ENCODE data around the gene KRTAP10-3.

Gene KRTAP10-3

DNA sequence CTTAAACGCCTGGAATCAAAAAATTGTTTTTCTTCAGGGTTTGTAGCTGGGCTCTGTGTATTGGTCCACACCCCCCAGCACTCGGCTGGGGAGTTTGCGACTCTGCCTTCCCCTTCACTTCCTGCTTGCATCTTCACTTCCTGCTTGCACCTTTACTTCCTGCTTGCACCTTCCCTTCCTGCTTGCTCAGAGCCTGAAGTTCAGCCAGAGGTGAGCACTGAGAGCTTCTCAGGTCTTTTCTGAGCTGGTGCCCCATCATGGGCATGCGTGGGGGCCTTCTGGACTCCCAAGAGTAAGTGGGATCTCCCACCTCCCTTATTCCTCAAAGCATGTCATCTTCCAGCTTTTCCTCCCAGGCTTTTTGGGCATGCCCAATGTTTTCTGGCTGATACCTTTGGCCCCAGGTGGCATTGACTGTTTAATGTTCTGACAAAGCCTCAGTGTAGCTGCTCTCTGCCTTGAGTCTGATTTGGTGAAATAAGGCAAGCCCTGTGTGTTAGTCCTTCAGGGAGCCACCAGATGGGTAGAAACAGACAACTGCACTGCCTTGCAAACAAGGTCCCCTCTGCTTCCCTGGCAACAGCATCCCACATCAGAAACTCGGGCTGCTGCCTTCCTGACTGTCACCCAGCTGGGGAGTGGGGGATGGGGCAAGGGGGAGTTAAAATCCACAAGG is 10.8 kb downstream of the KRTAP10-3 start:
- DNase-seq (ENCODE audit: low read depth), result no peak

GRCh38 chr21:44544566-44544965 is 14.0 kb downstream of the KRTAP10-3 start:
- DNase-seq (ENCODE audit: low read depth), result no peak

DNA sequence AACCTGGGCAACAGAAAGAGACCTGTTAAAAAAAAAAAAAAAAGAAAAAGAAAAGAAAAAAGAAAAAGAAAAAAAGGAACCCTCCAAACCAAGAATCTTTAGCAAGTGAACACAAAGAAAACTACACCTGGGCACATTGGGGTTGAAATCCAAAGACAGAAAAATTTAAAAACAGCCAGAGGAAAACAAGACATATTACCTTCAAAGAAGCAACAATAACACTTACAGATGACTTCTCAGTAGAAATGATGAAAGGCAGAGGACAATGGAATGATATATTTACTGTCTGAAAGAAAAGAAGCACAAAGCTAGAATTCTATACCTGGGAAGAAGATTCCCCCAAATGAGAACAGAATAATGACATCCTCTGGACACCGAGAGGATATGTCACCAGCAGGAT is 15.9 kb downstream of the KRTAP10-3 start:
- no peak for DNase-seq (ENCODE audit: low read depth)

DNA sequence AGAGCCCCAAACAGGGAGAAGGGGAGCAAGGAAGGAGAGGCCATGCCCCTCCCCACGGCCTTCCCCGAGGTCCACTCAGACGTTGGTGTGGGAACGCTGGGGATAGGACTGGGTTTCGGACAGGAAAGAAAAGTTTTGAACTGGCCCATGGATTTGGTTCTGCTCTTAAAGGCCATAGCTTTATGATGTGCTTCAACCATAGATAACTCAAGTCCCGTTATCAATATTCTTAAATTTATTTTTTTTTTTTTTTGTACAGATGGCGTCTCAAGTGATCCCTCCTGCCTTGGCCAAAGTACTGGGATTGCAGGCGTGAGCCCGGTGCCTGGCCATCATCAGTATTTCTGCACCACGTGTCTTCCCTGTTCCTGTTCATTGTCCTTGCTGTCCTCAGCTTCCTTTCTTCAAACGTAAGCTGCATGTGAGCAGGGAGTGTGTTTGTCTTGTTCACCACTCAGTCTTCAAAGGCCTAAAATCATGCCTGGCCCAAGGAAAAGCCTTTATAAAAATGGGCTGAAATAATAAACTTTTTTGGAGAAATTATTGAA is 17.8 kb downstream of the KRTAP10-3 start:
- no peak for DNase-seq (ENCODE audit: low read depth)

DNA sequence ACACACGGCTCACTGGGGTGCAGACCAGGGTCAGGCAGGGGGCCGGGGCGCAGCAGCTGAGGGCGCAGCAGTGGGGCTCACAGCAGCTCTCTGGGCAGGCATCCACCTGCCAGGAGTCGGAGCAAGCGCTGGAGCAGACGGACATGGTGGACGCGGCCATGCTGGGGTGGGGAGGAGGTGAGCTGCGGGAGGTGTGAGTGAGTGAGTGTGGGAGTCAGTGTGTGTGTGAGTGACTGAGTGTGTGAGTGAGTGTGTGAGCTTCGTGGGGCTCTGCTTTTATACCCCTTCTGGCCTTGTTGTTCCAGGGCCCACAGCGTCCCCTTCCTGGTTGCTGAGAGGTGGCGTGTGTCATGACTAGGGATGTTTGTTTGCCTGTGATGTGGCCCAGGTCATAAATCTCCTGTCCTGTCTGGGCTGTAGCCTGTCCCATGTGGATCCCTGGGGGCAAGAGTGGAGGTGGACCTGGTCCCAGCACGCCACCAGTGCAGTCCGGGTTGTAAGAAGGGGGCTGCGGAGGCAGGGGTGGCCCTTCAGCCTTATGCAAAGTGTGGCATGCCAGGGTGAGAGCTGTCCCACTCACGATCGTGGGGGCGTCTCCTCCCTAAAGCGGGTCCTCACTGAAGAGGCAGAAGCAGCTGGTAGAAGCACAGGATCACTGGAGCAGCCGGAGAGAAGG is 18.5 kb downstream of the KRTAP10-3 start, which contains the start of gene KRTAP10-1:
Gene KRTAP10-1 (minus strand): TSS at position 205 of the 676 bp plus-strand sequence. CDS start 45 bp downstream, at position 160.
- DNase-seq (ENCODE audit: low read depth), result no peak

GRCh38 chr21:44539046-44539445 is 19.5 kb downstream of the KRTAP10-3 start:
- DNase-seq (ENCODE audit: low read depth), result no peak

DNA sequence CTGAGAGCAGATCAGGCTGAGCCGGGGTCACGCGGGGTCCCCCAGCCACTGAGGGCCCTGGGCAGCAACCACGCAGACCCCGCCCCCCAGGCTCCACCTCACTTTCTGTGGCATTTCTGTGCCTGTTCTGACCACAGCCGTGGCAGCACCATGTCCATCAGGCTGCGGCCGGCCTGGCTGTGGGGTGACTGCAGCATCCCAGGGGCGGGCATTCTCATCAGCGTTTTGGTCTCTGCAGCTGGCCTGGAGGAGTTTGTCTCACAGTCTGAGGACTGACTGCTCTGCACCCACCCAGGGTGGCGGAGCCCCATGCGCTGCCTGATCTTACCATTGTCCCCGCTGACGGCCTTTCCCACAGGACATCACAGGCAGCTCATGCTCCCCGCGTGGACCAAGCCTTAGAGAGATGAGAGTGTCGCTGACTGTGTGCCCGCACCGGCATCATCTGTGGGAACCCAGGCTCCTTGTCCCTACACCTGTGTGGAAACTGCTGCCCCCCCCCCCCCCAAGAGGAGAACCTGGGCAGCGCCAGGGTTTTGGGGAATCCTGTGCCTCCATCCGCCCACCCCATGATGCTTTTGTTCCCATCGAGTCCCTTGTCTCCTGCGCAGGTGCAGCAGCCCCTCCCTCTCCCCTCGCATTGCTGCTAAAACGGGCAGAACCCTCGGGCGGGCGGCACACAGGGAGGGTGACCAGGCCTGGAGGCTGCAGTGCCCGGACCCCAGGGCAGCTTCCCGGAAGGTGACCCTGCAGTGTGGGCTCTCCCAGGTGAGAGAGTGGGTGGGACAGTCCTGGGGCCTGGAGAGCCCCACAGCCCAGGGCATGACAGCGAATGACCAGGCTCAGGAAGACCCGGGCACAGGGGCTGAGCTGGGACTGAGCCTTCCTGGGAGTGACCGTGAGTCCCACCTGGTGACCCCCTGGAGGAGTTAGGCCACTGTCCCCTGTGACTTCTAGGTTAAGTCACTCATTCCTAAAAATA is 20.4 kb downstream of the KRTAP10-3 start:
- DNase-seq (ENCODE audit: low read depth), result no peak

GRCh38 chr21:44535963-44536362 is 22.6 kb downstream of the KRTAP10-3 start:
- no peak for DNase-seq (ENCODE audit: low read depth)

GRCh38 chr21:44534688-44535087 is 23.9 kb downstream of the KRTAP10-3 start:
- no peak for DNase-seq (ENCODE audit: low read depth)

GRCh38 chr21:44533891-44534627 is 24.5 kb downstream of the KRTAP10-3 start:
- no peak for DNase-seq (ENCODE audit: low read depth)

DNA sequence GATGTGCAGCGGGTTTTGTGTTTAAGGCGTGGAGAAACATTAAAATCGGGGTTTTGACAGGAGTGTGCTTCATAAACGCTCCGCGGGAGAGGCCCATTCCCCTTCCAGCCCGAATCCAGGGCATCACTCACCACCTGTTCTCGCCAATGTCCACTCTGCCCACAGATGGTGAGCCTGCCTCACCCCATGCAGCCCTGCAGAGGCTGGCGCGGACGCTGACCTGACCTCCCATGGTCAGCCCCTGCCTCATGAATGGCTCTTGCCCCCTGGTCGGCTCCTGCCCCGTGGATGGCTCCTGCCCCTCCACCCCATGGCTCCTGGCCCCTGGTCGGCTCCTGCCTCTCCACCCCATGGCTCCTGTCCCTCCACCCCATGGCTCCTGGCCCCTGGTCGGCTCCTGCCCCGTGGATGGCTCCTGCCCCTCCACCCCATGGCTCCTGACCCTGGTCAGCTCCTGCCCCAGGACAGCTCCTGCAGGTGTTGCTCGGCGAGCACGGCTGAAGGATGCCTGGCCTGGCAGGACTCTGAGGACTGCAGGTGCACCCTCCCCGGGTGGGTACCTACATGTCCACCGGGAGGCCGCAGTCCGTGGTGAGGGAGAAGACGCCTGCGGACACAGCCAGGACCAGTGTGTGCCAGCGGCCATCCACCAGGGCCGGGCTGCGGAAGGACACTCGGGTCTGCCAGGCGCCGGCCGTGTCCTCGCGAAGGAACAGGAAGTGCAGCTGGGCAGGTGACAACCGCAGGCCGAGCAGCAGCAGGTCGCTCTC is 25.3 kb downstream of the KRTAP10-3 start:
- DNase-seq (ENCODE audit: low read depth), result no peak

GRCh38 chr21:44532712-44533111 is 25.9 kb downstream of the KRTAP10-3 start:
- no peak for DNase-seq (ENCODE audit: low read depth)

DNA sequence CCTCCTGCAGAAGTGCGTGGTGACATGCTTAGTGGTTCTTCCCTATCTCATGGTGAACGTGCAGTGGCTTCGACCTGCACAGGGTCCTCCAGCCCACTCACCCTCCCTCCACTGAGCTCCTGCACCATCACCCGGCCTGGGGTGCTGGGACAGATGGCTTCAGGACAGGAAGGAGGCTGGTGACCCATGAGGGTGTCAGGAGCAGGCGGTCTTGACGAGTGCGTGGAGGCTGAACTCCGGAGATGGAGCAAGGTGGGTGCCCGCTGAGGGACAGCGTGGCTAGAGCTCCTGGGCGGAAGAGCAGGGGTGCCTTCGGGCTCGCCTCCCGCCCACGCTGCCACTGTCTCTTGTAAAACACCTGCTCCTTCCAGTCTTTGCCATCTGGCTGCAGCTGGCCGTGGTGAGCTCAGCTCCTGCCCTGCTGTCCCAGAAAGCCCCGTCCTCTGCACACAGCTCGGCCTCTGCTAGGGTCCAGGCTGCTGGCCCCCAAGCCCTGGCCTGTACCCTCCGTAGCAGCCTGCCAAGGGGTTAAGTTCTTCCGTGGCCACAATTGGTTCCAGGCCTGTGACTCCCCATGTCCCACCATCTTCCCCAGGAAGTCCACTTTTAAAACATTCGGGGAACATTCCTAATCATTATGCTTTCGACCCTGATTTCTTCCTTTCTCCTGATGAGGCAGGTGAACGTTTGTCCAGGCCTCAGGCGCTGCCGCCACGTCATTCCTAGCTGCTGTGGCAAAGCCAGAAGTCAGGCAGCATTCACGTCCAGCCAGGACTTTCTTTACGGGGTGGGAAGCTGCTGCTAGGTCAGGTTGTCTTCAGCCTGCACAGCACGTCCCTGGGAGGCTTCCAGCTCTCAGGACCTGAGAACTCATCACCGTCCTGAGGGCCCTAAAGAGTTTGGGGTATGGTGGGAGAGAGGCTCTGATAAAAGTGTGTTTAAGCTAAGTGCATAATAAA is 26.7 kb downstream of the KRTAP10-3 start:
- no peak for DNase-seq (ENCODE audit: low read depth)

GRCh38 chr21:44530903-44531605 is 27.5 kb downstream of the KRTAP10-3 start:
- DNase-seq (ENCODE audit: low read depth), result no peak

- DNase-seq (ENCODE audit: low read depth), result no peak
Observed at GRCh38 chr21:44530221-44530902, 28.2 kb downstream of the KRTAP10-3 start.

- DNase-seq (ENCODE audit: low read depth), result no peak
Observed at GRCh38 chr21:44529503-44530125, 29.0 kb downstream of the KRTAP10-3 start.

DNA sequence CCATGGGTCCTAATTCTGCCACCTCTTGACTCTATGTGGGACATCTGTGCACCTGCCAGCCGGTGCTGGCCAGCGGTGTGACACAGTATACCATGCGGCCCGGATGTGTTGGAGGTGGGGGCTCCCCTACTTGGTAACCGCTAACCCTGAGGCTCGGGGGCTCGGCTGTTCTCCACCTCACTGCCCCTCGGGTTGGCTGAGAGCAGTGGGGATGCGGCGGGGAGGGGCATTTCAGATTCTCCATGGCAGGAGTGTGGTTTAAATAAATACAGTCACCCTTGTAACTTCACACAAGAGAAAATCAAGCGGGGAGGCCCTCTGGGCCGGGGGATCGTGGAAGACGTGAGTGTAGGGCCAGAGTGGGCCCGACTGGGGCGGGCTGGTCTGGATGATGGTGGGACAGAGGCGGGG is 29.6 kb downstream of the KRTAP10-3 start:
- no peak for DNase-seq (ENCODE audit: low read depth)

- no peak for DNase-seq (ENCODE audit: low read depth)
Observed at GRCh38 chr21:44528634-44528995, 30.0 kb downstream of the KRTAP10-3 start.
